Hypothalamus (tissue), 51 donors: ENCODE results near the gene GNPAT.

Experiments
- DNase-seq, 51 donors: peaks; one replicate each; lab custom pipeline; 2025; lab: John Stamatoyannopoulos, UW

GNPAT gene

DNA sequence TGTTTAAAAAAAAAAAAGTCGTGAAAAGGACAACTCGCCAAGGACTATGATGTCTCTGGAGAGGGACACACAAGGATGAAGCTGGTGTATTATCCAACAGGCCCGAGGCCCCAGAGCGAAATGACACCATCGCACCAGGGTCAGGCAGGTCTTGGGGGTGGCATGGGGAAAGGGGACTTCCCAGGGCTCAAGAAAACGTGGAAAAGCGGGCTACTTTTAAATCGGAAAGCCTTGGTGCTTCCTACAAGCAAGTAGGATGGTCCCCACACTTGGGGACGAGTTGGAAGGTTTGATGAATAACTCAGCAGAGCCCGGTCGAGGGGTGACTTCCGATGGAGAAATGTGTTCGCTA, 505 bp upstream of the GNPAT start:
- DNase-seq: peak in 6 of 51 donors; percentile 22 to 59 (median 42)

GRCh38 chr1:231241750-231242149, 738 bp downstream of the GNPAT start:
- peak in 8 of 51 donors; percentile 2 to 31 (median 8) for DNase-seq

- DNase-seq: no peak
These were observed 1.6 kb downstream of the GNPAT start for GRCh38 chr1:231242516-231243198.

GRCh38 chr1:231248778-231249177, 7.8 kb downstream of the GNPAT start:
- DNase-seq: no peak

DNA sequence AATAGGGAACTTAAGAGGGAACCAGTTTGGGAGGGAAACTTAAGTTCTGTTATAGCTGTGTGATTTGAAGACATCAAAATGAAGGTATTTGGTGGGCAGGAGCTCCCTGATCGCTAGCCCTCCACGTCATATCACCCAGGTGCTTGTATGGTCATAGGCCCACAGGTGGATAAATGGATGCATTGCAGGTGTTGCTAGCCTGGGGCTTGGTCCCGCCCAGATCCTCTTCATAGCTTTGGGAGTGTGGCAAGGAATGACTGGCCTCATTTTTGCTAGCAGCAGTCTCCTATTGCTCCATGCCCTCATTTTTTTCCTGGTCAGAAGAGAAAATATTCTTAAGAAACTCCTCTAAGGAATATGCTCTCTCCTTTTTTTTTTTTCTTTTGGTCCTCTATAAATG, 11.3 kb downstream of the GNPAT start:
- DNase-seq: no peak

DNA sequence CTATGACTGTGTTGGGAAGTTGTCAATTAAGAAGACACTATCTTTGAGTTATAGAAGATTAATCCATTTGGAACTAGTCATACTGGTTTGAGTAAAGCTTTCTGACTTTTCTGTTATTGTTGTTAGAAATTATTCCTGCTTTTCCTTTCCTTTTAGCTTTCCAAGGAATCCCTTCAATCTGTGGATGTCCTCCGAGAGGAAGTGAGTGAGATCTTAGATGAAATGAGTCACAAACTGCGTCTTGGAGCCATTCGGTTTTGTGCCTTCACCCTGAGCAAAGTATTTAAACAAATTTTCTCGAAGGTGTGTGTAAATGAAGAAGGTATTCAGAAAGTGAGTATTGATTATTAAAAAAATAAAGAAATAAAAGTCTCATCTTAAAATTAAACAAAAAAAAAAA, 19.3 kb downstream of the GNPAT start:
- no peak for DNase-seq

DNA sequence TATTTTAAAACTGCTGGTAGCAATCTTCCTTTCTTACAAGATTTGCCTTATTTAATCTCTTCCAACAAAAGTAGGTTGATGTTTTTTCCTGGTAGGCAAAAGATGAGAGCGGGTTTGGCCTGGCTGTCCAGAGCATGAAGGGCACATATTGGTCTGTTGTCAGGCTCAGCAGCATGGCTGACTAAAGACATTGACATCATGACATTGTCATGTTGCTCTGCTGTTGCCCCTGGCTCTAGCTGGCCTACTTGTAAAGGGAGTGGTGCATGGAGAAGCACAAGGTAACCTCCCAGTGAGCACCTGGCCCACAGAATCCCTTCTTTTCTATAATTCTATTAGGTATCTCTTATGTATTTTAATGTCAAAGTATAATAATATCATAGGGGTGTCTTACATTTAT, 23.6 kb downstream of the GNPAT start:
- no peak for DNase-seq

GRCh38 chr1:231265379-231265778, 24.4 kb downstream of the GNPAT start:
- DNase-seq: no peak

DNA sequence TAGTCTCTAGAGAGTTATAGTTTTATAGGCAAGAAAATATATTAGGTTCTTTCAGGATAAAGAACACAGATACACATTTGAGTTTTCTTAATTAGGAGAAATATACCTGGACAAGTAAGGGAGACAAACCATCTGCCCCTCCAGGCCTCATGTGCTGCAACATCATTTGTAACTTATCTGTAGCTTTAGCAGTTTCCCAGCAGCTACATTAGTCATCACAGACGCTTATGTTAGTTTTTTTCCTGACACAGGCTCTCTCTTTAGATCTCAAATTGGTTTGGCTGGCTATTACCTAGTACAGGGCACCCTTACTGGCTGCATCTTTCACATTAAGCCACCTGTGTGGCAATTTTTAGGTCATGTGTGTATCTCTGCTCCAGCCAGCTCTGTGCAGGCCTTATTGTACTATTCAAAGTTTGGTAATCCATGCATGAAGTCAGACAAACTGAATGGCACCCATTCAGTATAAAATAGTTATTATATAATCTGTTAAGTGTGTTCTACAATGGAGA, 25.9 kb downstream of the GNPAT start:
- no peak for DNase-seq

- DNase-seq: no peak
These were observed 31.2 kb downstream of the GNPAT start for GRCh38 chr1:231272173-231272572.

DNA sequence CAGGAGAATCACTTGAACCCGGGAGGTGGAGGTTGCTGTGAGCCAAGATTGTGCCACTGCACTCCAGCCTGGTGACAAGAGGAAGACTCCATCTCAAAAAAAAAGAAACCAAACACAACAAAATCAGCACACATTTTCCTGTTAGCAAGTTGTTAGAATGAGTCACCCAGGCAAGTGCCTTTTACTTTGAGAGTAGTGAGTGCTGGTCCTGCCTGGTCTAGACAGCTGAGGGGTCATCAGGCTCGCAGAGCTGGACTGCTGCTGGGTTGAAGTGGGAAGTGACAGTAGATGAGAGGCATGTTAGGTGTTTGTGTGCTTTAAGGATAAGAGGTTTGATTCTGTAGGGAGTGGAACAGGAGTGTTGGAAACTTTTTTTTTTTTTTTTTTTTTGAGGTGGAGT, 31.9 kb downstream of the GNPAT start:
- no peak for DNase-seq

DNA sequence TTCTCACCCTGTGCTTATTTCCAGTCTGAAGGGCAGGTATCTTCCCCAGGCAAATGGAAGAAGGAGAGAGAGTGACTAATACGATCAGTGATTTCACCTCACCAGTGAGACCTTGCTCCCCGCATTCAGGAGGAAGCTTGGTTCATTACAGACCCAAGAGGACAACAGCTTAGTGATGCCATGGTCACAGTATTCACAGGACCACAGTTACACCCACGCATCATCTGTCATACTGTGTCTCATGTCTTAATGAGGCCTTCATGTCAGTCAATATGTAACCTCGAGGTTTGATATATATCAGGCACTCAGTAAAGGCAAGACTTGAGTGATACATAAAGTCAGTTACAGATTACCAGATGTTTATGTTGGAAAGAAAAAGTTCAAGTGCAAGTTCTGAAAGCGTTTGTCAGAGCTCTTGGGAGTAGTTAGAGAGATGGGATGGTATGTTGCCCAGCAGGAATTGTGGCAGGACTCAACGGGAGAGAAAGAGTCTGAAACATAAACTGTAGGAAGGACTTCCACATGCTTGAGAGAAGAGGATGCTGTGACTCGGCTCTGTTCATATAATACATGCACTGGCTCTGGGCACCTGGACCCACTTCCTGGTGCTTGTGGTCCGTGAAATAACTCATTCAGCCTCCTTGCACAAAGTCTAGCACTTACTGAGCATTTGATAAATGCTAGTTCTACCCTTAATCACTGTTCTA, 33.3 kb downstream of the GNPAT start:
- DNase-seq: no peak

- DNase-seq: no peak
These were observed 37.2 kb downstream of the GNPAT start for GRCh38 chr1:231278100-231278790.

GRCh38 chr1:231279081-231279480, 38.1 kb downstream of the GNPAT start:
- no peak for DNase-seq

DNA sequence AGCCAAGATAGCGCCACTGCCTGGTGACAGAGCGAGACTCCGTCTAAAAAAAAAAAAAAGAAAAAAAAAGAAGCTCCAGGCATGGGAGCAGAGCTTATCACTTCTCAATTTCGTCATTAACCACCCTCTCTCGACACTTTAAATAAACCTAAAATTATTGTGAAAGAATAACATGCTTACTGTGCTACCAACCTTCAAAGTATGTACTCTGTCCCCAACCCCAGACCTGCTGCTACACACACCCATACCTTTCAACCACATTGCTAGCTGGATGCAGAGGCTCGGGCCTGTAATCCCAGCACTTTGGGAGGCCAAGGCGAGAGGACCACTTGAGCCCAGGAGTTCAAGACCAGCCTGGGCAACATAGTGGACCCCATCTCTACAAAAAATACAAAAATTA, 38.7 kb downstream of the GNPAT start:
- DNase-seq: no peak

DNA sequence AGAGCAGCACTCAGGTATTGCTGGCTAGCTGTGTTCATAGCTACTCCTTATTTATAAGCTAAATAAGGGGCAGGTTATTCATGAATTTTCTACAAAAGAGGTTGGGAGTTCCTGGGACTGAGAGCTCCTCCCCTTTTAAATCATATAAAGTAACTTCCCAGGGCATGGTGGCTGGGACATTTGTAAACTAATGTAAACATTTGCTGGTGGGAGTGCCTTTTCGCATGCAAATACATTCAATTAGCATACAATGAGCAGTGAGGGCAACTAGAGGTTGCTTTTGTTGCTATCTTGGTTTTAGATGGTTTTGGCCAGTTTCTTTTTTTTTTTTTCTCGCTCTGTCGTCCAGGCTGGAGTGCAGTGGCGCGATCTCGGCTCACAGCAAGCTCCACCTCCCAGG, 43.4 kb downstream of the GNPAT start:
- no peak for DNase-seq

GRCh38 chr1:231286603-231287002, 45.6 kb downstream of the GNPAT start:
- DNase-seq: no peak

GRCh38 chr1:231295938-231296337, 54.9 kb downstream of the GNPAT start:
- no peak for DNase-seq

DNA sequence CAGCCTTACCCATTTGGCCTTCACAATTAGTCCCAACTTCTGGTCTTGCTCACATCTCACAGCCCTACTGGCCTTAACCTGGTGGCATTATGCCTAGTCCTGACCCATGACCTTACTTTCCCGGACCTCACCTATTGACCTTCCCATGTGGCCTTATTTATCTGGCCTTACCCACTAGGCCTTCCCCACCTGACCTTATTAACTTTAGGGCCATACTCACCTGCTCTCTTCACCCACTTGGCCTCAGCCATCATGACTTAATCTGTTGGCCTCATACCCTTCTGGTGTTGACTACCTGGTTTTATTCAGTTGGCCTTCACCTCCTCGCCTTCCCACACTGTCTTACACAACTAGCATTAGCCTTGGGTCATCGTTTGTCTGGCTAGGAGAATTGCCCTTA, 61.0 kb downstream of the GNPAT start:
- no peak for DNase-seq

DNA sequence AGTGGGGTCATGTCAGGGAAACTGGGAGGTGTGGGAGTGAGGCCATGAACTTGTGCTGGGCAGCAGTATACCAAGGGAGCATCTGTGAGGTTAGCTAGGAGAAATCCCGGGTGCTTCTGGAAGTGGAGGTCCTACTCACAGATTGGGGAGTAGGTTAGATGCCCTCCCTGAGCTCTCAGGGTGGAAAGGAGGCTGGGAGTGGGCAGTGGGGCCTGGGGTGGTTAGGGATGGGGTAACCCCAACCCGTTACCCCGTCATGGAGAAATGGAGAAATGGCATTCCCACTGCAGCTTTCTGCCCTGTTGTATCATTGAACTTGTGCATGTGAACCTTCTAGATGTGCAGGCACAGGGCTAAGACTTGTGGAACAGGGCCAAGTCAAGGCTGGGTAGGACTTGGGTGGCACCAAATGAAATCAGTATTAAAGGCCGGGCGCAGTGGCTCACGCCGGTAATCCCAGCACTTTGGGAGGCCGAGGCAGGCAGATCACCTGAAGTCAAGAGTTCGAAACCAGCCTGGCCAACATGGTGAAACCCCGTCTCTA, 69.5 kb downstream of the GNPAT start:
- DNase-seq: no peak

- no peak for DNase-seq
These were observed 70.9 kb downstream of the GNPAT start for GRCh38 chr1:231311720-231312431.
